Activated T-cell treated with anti-CD3 and anti-CD28 coated beads, Interleukin-2, amount 50 U/mL, for 4 hours (primary cell): ENCODE data around the gene UBE2D4. TPM values are rescaled to one million over a fixed set of nuclear protein-coding genes. Genes with fewer than 3 reads are reported as not detected.

ENCODE experiments used
- ATAC-seq, 2 donors: fragments of 200-7000 bp; cut with Tn5 transposase; one replicate each; pipeline ENCODE4 v1.10.0; 2021
- DNase-seq: peaks from one replicate; pipeline ENCODE4 v3.0.0-alpha.2; 2020
- H3K27me3 Mint-ChIP-seq: one replicate; pipeline ENCODE4 v1.8.0; 2021; ENCODE audit warnings: low read depth, mixed read lengths
- H3K36me3 Mint-ChIP-seq: one replicate; pipeline ENCODE4 v1.8.0; 2022; ENCODE audit warnings: mixed read lengths; ENCODE audit not compliant: insufficient read depth
- H3K4me1 Mint-ChIP-seq: one replicate; pipeline ENCODE4 v1.8.0; 2021; ENCODE audit warnings: low read depth, mixed read lengths
- H3K4me3 Mint-ChIP-seq: one replicate; pipeline ENCODE4 v1.8.0; 2021; ENCODE audit warnings: mild to moderate bottlenecking, moderate library complexity, mixed read lengths
- H3K9me3 Mint-ChIP-seq: one replicate; pipeline ENCODE4 v1.8.0; 2021; ENCODE audit warnings: mixed read lengths
- total RNA-seq, 3 donors: library from RNA; stranded (reverse); gene quantifications; one replicate each; pipeline ENCODE4 v1.2.1, GENCODE V29; 2021

Gene UBE2D4
- total RNA-seq: 10 to 100 TPM; 20.9 to 25.8 (median 22.7) TPM

- DNase-seq (peak; percentile 87), ATAC-seq (peak; percentile 94 to 95)
- H3K27me3 Mint-ChIP-seq: no peaks in the 10 kb centered on the region
- peak within 1 kb of the TSS; percentile 90 for H3K4me3 Mint-ChIP-seq
- no peaks in the 10 kb centered on the region for H3K9me3 Mint-ChIP-seq
- H3K36me3 Mint-ChIP-seq: peaks cover 6% of the 10 kb centered on the region
- H3K4me1 Mint-ChIP-seq: peaks cover 27% of the 10 kb centered on the region
These were observed at the start of gene UBE2D4 for GRCh38 chr7:43925984-43926797. UBE2D4 (plus strand) TSS chr7:43926436; CDS start chr7:43926533, 97 bp downstream.

- peaks cover 38% of the 10 kb centered on the region for H3K36me3 Mint-ChIP-seq
- no peaks in the 10 kb centered on the region for H3K9me3 Mint-ChIP-seq
- H3K4me3 Mint-ChIP-seq: no peak overlapping the region
- no peak for DNase-seq
- no peaks in the 10 kb centered on the region for H3K4me1 Mint-ChIP-seq
- no peak for ATAC-seq
- H3K27me3 Mint-ChIP-seq: no peaks in the 10 kb centered on the region
These were observed 49.1 kb upstream of the UBE2D4 start for GRCh38 chr7:43876976-43877745.

- Mint-ChIP-seq H3K27me3 (no peaks in the 10 kb centered on the region), H3K9me3 (no peaks in the 10 kb centered on the region)
These were observed 48.0 kb upstream of the UBE2D4 start for GRCh38 chr7:43877968-43878864.

GRCh38 chr7:43878867-43879266 is 47.4 kb upstream of the UBE2D4 start:
- H3K9me3 Mint-ChIP-seq: no peaks in the 10 kb centered on the region
- H3K36me3 Mint-ChIP-seq: peaks cover 45% of the 10 kb centered on the region
- ATAC-seq: no peak
- no peak overlapping the region for H3K4me3 Mint-ChIP-seq
- DNase-seq: no peak
- no peaks in the 10 kb centered on the region for H3K4me1 Mint-ChIP-seq
- H3K27me3 Mint-ChIP-seq: no peaks in the 10 kb centered on the region

More at GRCh38 chr7:43877968-43878864, 48.0 kb upstream of the UBE2D4 start:
- no peaks in the 10 kb centered on the region for H3K4me1 Mint-ChIP-seq
- DNase-seq: no peak
- H3K36me3 Mint-ChIP-seq: peaks cover 41% of the 10 kb centered on the region
- no peak for ATAC-seq
- H3K4me3 Mint-ChIP-seq: no peak overlapping the region

- Mint-ChIP-seq H3K4me1 (no peaks in the 10 kb centered on the region), H3K4me3 (no peak overlapping the region), H3K27me3 (no peaks in the 10 kb centered on the region), H3K36me3 (peaks cover 49% of the 10 kb centered on the region), H3K9me3 (no peaks in the 10 kb centered on the region)
- ATAC-seq (no peak), DNase-seq (no peak)
These were observed 46.8 kb upstream of the UBE2D4 start for GRCh38 chr7:43879477-43879876.

- Mint-ChIP-seq H3K4me1 (no peaks in the 10 kb centered on the region), H3K36me3 (peaks cover 53% of the 10 kb centered on the region)
These were observed 45.6 kb upstream of the UBE2D4 start for GRCh38 chr7:43880596-43880995.

GRCh38 chr7:43884209-43884608 is 42.0 kb upstream of the UBE2D4 start:
- Mint-ChIP-seq H3K4me1 (peaks cover 8% of the 10 kb centered on the region), H3K4me3 (no peak overlapping the region), H3K36me3 (peaks cover 30% of the 10 kb centered on the region), H3K27me3 (no peaks in the 10 kb centered on the region), H3K9me3 (no peaks in the 10 kb centered on the region)
- DNase-seq: no peak
- ATAC-seq: no peak

More at GRCh38 chr7:43880596-43880995, 45.6 kb upstream of the UBE2D4 start:
- H3K27me3 Mint-ChIP-seq: no peaks in the 10 kb centered on the region
- no peaks in the 10 kb centered on the region for H3K9me3 Mint-ChIP-seq
- ATAC-seq (no peak), DNase-seq (no peak)
- no peak overlapping the region for H3K4me3 Mint-ChIP-seq

- H3K9me3 Mint-ChIP-seq: no peaks in the 10 kb centered on the region
- peaks cover 12% of the 10 kb centered on the region for H3K4me1 Mint-ChIP-seq
- DNase-seq: no peak
- H3K36me3 Mint-ChIP-seq: peaks cover 29% of the 10 kb centered on the region
- H3K4me3 Mint-ChIP-seq: no peak overlapping the region
- H3K27me3 Mint-ChIP-seq: no peaks in the 10 kb centered on the region
- ATAC-seq: no peak
These were observed 41.6 kb upstream of the UBE2D4 start for GRCh38 chr7:43884617-43885016.

GRCh38 chr7:43888993-43889945 is 37.0 kb upstream of the UBE2D4 start:
- Mint-ChIP-seq H3K9me3 (no peaks in the 10 kb centered on the region), H3K4me1 (peaks cover 31% of the 10 kb centered on the region), H3K4me3 (no peak overlapping the region), H3K36me3 (peaks cover 6% of the 10 kb centered on the region), H3K27me3 (no peaks in the 10 kb centered on the region)
- ATAC-seq (peak; percentile 80 to 83), DNase-seq (no peak)

- Mint-ChIP-seq H3K27me3 (no peaks in the 10 kb centered on the region), H3K4me1 (peaks cover 35% of the 10 kb centered on the region), H3K4me3 (no peak overlapping the region), H3K36me3 (peaks cover 9% of the 10 kb centered on the region), H3K9me3 (no peaks in the 10 kb centered on the region)
- DNase-seq (no peak), ATAC-seq (no peak)
These were observed 35.8 kb upstream of the UBE2D4 start for GRCh38 chr7:43890468-43890867.

- H3K4me1 Mint-ChIP-seq: peaks cover 37% of the 10 kb centered on the region
- H3K9me3 Mint-ChIP-seq: no peaks in the 10 kb centered on the region
- H3K36me3 Mint-ChIP-seq: peaks cover 13% of the 10 kb centered on the region
- no peak overlapping the region for H3K4me3 Mint-ChIP-seq
- no peak for DNase-seq
- ATAC-seq: no peak
- no peaks in the 10 kb centered on the region for H3K27me3 Mint-ChIP-seq
These were observed 34.9 kb upstream of the UBE2D4 start for GRCh38 chr7:43891069-43891955.

- no peaks in the 10 kb centered on the region for H3K9me3 Mint-ChIP-seq
- no peak overlapping the region for H3K4me3 Mint-ChIP-seq
- ATAC-seq (no peak), DNase-seq (no peak)
- H3K27me3 Mint-ChIP-seq: no peaks in the 10 kb centered on the region
- H3K4me1 Mint-ChIP-seq: peaks cover 26% of the 10 kb centered on the region
- H3K36me3 Mint-ChIP-seq: peaks cover 15% of the 10 kb centered on the region
These were observed 30.3 kb upstream of the UBE2D4 start for GRCh38 chr7:43895847-43896415.
